Measurements from ENCODE around the gene CLIC2. TPM values are rescaled to one million over a fixed set of nuclear protein-coding genes. Genes with fewer than 3 reads are reported as not detected.

Gene CLIC2
- total RNA-seq, 3 donors from 2014 or later (not counting 1 experiment from before 2014, with no cell fraction given) = 0.20 to 2.2 (median 0.75) TPM

Other genes starting within 250 kb of the CLIC2 start
- gene VBP1, start 118.2 kb downstream of the CLIC2 start, total RNA-seq = 10 to 100 TPM; 18.7 to 24.6 (median 19.9) TPM
- gene RAB39B, start 70.1 kb downstream of the CLIC2 start, total RNA-seq = 1 to 10 TPM; 4.7 to 6.6 (median 6.3) TPM
- not detected for gene F8A2, start 47.5 kb upstream of the CLIC2 start, total RNA-seq
- gene F8A3, start 124.0 kb upstream of the CLIC2 start, total RNA-seq = 10 to 100 TPM in 2 of 3 donors, 1 to 10 TPM in 1; 7.1 to 33.8 (median 15.6) TPM

Data from natural killer cell (primary cell).